Cardiac fibroblast (primary cell): ENCODE data around the gene CDC73.

Source experiments
- DNase-seq, 2 donors: peaks; one replicate each; pipeline versions ENCODE4 v3.0.0 to v3.0.0-alpha.2; 2010; ENCODE audit warnings: low read depth in 2 of 2
- H3K4me3 ChIP-seq, 2 donors: replicated peaks in 1 of 2; 1 replicate in 1 of 2; 2 replicates in 1 of 2; pipeline ENCODE4 v1.5.1; 2011; ENCODE audit warnings: low read depth in 2 of 2, low read length in 2 of 2, mild to moderate bottlenecking in 2 of 2, moderate library complexity in 1 of 2
- TF ChIP-seq, protein P1 (sequence below): IDR thresholded peaks from one replicate; pipeline ENCODE4 v1.5.1; 2011; ENCODE audit warnings: low read depth, mild to moderate bottlenecking, low read length, inconsistent platforms

Gene CDC73

DNA sequence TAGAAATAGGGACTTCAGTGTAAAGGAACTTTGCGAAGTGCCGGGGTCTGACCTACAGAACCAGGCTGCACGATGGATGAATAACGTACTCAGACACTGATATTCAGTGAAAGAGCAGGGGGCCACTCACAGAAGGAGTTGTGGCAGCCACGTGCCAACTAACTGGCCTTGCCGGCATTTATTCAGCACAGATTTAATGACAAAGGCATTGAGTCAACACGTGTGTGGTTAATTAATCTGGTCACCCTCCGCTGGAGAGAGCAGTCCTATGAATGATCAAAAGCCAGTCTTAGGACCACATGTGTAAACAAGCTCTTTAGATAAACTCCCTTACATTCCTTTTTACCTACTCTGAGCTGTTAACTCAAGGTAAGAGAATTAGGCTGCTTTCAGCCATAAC is 70.8 kb downstream of the CDC73 start:
- H3K4me3 ChIP-seq: no peak overlapping the region
- TF ChIP-seq, protein P1, sequence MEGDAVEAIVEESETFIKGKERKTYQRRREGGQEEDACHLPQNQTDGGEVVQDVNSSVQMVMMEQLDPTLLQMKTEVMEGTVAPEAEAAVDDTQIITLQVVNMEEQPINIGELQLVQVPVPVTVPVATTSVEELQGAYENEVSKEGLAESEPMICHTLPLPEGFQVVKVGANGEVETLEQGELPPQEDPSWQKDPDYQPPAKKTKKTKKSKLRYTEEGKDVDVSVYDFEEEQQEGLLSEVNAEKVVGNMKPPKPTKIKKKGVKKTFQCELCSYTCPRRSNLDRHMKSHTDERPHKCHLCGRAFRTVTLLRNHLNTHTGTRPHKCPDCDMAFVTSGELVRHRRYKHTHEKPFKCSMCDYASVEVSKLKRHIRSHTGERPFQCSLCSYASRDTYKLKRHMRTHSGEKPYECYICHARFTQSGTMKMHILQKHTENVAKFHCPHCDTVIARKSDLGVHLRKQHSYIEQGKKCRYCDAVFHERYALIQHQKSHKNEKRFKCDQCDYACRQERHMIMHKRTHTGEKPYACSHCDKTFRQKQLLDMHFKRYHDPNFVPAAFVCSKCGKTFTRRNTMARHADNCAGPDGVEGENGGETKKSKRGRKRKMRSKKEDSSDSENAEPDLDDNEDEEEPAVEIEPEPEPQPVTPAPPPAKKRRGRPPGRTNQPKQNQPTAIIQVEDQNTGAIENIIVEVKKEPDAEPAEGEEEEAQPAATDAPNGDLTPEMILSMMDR: no peak
- no peak for DNase-seq

DNA sequence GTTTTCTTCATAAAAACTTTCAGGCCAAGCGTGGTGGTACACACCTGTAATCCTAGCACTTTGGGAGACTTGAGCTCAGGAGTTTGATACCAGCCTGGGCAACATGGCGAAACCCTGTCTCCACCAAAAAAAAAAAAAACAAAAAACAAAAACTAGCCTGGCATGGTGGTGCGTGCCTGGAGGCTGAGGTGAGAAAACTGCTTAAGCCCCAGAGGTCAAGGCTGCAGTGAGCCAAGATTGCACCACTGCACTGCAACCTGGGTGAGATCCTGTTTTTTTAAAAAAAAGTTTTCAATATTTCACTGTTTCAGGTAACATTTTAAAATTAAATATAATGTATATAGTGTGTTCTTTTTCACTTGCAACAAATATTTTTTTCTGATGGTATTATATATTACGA is 78.1 kb downstream of the CDC73 start:
- H3K4me3 ChIP-seq: no peak overlapping the region
- TF ChIP-seq, protein P1: no peak
- DNase-seq: no peak

DNA sequence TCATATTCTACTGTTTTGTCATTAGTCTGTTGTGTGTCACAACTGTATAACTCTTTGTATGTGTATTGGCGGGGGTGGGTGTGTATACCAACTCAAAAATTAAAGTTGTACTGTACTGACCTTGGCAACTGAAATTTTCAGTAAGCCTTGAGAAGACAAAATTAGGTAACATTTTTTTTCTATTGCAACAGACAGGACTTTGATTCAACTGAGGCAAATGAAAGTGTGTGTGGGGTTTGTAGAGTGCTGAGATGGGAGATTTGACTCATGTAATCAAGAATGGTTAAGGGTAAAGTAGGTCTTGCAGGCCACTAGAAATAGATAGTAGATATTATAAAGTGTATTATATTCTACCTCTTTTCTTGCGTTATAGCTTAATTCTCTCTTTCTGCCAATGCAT is 79.2 kb downstream of the CDC73 start:
- H3K4me3 ChIP-seq: no peak overlapping the region
- TF ChIP-seq, protein P1: no peak
- DNase-seq: no peak

DNA sequence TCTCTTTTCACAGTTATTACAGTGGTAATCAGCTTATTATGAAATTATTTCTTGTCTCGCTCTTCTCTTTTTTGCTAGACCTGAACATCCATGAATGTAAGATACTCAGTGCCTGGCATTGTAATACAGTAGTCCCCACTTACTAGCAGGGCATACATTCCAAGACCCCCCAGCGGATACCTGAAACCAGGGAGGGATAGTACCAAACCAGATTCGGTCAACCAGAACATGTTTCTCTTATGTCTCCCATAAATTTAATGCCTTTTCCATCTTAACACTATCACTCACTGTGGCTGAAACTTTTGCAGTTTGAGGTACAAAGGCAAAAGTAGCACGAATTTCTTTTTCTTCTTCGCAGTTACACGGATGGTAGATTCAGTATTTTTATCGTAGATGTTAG is 89.2 kb downstream of the CDC73 start:
- TF ChIP-seq, protein P1: no peak
- no peak overlapping the region for H3K4me3 ChIP-seq
- no peak for DNase-seq

DNA sequence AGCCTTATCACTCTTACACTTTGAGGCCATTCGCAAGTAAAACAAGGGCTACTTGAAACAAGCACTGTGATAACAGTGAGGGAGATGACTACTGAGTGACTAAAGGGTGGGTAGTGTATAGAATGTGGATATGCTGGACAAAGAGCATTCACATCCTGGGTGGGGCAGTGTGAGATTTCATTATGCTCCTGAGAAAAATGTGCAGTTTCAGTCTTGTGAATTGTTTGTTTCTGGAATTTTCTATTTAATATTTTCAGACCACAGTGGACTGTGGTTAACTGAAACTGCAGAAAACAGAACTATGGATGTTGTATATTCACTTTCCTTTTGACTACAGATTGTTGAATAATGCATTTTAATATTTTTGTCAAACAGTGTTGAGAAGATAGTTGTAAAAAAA is 89.7 kb downstream of the CDC73 start:
- no peak overlapping the region for H3K4me3 ChIP-seq
- peak; percentile 66 to 95 for DNase-seq
- TF ChIP-seq, protein P1: no peak

DNA sequence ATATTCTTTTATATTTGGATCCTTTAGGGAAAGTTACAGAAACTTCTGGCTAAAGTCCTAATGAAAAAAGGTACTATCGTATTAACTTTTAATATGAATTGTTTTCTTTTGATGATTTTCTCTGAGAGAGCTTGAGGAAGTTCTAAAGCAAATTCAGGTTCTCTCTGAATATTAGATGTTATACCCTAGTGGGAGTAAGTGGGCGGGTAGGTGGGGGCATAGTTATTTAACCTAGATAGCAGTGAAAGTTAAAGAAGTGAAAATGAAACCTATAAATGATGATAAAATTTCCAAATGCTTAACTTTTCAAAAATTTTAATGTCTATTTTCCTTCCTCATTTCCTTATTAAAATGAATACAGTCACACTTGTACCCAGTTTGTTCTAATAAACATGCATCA is 90.8 kb downstream of the CDC73 start:
- no peak overlapping the region for H3K4me3 ChIP-seq
- TF ChIP-seq, protein P1: no peak
- DNase-seq: no peak

DNA sequence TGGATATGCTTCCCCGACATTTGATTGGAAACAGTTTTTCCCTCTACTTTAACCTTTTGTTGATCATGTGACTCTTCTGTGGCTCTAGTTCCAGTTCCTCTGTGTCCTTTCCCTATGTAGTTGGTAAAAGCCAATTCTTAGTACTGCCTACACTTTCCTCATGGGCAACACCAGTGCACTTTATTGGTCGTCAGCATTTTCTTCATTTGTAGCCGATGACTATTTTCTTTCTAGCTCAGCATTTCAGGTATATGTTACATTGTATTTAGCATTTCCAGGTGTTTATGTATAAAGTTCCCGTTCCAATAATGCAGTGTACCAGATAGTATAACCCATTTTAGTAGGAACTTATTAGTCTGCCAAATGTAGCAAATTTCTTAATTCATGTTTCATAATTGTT is 92.2 kb downstream of the CDC73 start:
- no peak overlapping the region for H3K4me3 ChIP-seq
- TF ChIP-seq, protein P1: no peak
- no peak for DNase-seq
